KOPT-K1 (cell line): ENCODE measurements around the gene PCDH9.

ENCODE experiments used
- H3K27ac ChIP-seq: fragments of 200-600 bp; sonication (generic); 2 replicates; pipeline ENCODE4 v1.5.1; 2016; ENCODE audit warnings: antibody characterized with exemption, mild to moderate bottlenecking, low read depth, low read length; ENCODE audit not compliant: poor library complexity, severe bottlenecking
- H3K36me3 ChIP-seq: fragments of 200-600 bp; sonication (generic); 2 replicates; pipeline ENCODE4 v1.5.1; 2017; ENCODE audit warnings: antibody characterized with exemption, mild to moderate bottlenecking, low read length, moderate library complexity; ENCODE audit not compliant: insufficient read depth
- H3K9me3 ChIP-seq: fragments of 200-600 bp; sonication (generic); 2 replicates; pipeline ENCODE4 v1.5.1; 2017; ENCODE audit warnings: antibody characterized with exemption, low read length, mild to moderate bottlenecking; ENCODE audit not compliant: insufficient read depth, poor library complexity, severe bottlenecking

Gene PCDH9

DNA sequence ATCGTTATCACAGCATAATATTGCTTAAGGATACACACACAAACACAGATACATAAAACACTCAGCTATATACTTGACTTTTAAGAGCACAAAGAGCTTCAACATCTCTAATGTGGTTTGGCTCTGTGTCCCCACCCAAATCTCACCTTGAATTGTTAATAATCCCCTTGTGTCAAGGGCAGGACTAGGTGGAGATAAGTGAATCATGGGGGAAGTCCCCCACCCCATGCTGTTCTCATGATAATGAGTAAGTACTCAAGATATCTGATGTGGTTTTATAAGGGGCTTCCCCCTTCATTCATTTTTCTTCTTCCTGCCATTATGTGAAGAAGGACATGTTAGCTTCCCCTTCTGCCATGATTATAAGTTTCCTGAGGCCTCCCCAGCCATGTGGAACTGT is 481.4 kb downstream of the PCDH9 start:
- no peak overlapping the region for H3K27ac ChIP-seq
- no peaks in the 10 kb centered on the region for H3K36me3 ChIP-seq
- no peaks in the 10 kb centered on the region for H3K9me3 ChIP-seq

GRCh38 chr13:66745307-66745706 is 484.8 kb downstream of the PCDH9 start:
- H3K9me3 ChIP-seq = no peaks in the 10 kb centered on the region
- H3K27ac ChIP-seq = no peak overlapping the region
- H3K36me3 ChIP-seq = no peaks in the 10 kb centered on the region

DNA sequence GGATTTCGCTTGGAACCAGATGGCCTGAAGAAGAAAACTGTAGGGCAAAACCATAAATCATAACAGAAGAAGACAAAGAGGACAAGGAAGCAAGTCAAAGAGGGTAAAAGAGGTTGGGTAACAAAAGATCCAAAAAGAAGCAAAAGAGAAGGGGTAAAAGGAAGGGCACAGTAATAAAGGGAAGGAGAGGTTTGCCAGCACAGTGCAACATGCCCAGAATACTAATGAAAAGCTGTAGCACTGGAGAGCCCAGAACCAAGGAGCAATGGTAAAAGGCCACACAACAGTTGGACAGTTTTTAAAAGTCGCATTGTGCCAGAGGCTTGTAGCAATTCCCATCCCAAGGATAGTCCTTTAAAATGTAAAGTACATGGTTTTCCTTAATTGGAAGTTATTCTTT is 506.6 kb downstream of the PCDH9 start:
- no peaks in the 10 kb centered on the region for H3K9me3 ChIP-seq
- H3K27ac ChIP-seq = no peak overlapping the region
- H3K36me3 ChIP-seq = no peaks in the 10 kb centered on the region

DNA sequence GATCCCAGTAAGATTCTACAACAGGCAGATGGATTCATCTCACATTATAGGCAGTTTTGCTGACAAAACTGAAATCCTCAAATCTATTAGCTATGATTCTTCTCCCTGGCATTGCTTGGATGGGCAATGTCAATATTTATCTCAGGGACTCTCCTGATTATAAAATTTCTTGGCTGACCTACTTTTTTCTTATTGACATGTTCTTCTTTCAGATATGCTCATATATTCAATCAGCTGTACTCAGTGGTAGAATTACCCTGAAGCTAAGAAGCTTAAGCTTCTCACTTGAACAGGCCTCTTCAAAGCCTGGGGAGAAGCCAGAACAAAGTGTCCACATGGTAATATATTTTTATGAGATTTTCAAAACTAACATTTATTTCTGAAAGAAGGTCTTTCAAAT is 513.6 kb downstream of the PCDH9 start:
- no peak overlapping the region for H3K27ac ChIP-seq
- H3K9me3 ChIP-seq = no peaks in the 10 kb centered on the region
- no peaks in the 10 kb centered on the region for H3K36me3 ChIP-seq

DNA sequence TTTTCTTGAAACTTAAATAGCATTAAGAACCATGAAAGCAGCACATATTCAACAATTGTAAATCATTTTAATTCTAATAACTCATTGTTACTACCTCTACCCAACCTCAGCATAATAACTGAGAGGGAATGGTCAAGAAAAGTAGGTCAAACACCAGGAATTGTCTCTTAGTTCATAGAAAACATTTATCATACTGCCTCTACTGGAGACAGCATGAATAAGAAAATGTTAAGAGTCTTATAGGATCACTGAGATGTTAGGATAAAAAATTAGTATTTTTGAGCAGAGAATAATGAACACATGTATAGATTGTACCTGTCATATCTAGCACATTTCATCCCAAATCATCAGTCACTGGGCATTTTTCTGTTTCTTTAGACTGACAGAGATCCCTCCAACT is 515.3 kb downstream of the PCDH9 start:
- Histone ChIP-seq H3K36me3 (no peaks in the 10 kb centered on the region), H3K9me3 (no peaks in the 10 kb centered on the region), H3K27ac (no peak overlapping the region)

DNA sequence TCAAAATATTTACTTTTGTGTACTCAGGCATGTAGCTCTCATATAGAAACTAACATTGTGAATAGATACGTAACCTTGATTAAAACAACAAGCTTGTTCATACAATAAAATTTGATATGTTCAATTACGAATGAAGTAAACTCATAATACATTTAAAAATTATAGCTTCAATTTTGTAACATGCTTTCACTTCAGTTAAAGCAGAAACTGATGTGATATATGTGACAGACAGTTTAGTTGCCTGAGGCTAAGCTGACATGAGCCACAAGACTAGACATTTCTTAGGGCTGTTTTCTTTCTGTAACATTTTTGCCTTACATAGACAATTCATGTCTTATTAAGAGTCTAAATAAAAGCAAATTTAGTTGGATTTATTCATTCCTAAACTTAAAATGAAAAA is 526.0 kb downstream of the PCDH9 start:
- Histone ChIP-seq H3K9me3 (no peaks in the 10 kb centered on the region), H3K27ac (no peak overlapping the region), H3K36me3 (no peaks in the 10 kb centered on the region)

DNA sequence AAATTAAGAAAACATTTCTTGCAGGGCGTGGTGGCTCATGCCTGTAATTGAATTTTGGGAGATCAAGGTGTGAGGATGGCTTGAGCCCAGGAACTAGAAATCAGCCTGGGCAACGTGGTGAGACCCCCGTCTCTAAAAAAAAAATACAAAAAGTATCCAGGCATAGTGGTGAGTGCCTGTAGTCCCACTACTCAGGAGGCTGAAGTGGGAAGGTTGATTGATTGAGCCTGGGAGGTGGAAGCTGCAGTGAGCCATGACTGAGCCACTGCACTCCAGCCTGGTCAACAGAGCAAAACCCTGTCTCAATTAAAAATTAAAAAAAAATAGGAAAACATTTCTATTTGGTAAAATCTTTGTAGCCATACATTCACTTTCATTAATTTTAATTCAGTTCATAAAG is 526.5 kb downstream of the PCDH9 start:
- H3K9me3 ChIP-seq = no peaks in the 10 kb centered on the region
- no peak overlapping the region for H3K27ac ChIP-seq
- no peaks in the 10 kb centered on the region for H3K36me3 ChIP-seq

DNA sequence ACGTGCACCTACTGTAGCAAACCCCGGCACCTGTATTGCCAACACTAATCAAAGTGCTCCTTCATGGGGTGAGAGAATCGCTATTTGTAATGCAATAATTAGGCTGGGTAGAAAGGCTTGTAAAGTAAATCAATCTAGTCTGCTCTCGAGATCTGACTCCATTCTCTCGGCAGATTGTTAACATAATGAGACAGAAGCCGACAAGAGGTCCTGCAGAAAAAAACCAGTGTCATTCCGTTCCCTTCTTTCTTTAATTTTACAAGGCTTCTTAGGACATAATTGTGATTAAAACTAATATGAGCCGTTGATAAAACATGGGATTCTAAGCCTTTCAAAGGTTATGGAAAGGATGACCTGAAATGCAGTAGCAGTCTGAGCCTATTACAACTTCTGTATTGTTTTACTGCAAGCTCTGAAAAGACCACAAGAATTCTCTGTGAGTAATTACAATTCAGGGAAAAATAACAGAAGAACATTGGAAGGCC is 530.0 kb downstream of the PCDH9 start:
- no peaks in the 10 kb centered on the region for H3K36me3 ChIP-seq
- H3K9me3 ChIP-seq = no peaks in the 10 kb centered on the region
- no peak overlapping the region for H3K27ac ChIP-seq

- H3K27ac ChIP-seq = no peak overlapping the region
- no peaks in the 10 kb centered on the region for H3K36me3 ChIP-seq
- no peaks in the 10 kb centered on the region for H3K9me3 ChIP-seq
Measured at GRCh38 chr13:66693656-66694055, 536.5 kb downstream of the PCDH9 start.

DNA sequence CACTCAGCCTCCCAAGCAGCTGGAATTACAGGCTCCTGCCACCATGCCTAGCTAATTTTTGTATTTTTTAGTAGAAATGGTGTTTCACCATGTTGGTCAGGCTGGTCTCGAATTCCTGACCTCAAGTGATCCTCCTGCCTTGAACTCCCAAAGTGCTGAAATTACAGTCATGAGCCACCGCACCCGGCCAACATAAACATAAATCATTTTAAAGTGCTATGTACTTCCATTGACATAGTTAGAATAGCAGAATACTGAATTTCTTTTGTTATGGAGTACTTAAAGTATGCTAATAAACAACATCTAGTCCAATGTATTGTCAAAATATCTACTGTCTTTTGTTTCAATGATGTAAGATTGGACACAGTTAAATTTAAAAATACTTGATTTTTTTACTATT is 539.0 kb downstream of the PCDH9 start:
- no peaks in the 10 kb centered on the region for H3K36me3 ChIP-seq
- no peaks in the 10 kb centered on the region for H3K9me3 ChIP-seq
- H3K27ac ChIP-seq = no peak overlapping the region

DNA sequence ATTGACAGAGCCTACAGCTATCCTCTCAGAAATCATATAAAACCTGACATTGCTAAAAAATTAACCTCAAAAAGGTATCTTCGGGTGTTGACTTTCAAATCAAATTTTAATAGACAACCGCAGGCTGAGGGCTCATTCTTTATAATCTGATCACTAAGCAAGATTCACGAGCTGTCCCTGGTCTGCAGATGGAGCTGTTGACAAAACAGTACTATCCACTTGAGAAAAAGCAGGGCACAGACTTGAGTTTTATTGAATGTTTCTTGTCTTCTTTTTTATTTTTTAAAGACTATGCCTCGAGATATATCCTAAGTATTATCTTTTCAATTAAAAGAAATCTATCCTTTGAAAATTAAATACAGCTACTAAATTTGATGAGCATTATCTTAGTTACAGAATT is 540.5 kb downstream of the PCDH9 start:
- H3K27ac ChIP-seq = no peak overlapping the region
- peaks cover 13% of the 10 kb centered on the region for H3K9me3 ChIP-seq
- H3K36me3 ChIP-seq = no peaks in the 10 kb centered on the region

GRCh38 chr13:66689037-66689619 is 541.0 kb downstream of the PCDH9 start:
- H3K36me3 ChIP-seq = no peaks in the 10 kb centered on the region
- H3K9me3 ChIP-seq = peaks cover 16% of the 10 kb centered on the region
- no peak overlapping the region for H3K27ac ChIP-seq

DNA sequence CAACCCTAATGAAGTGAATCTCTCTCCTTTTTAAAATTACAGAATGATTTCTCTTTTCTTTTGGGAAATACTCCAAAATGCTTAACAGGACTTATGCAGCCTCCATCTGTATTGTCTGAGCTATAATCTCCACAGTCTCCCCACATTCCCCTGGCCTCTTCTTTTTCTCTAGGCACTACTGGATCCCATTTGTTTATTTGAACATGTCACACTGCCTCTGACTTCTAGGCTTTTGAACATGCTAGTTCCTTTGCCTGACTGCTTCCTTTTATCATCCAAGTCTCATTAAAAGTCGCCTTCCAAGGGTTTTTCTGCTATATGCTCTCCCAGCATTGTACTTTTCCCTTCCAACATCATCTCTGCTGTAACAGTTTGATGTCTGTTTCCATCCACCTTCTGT is 548.7 kb downstream of the PCDH9 start:
- Histone ChIP-seq H3K36me3 (no peaks in the 10 kb centered on the region), H3K9me3 (peaks cover 16% of the 10 kb centered on the region), H3K27ac (no peak overlapping the region)

- Histone ChIP-seq H3K9me3 (peaks cover 7% of the 10 kb centered on the region), H3K27ac (no peak overlapping the region), H3K36me3 (no peaks in the 10 kb centered on the region)
Measured at GRCh38 chr13:66680031-66680430, 550.1 kb downstream of the PCDH9 start.

DNA sequence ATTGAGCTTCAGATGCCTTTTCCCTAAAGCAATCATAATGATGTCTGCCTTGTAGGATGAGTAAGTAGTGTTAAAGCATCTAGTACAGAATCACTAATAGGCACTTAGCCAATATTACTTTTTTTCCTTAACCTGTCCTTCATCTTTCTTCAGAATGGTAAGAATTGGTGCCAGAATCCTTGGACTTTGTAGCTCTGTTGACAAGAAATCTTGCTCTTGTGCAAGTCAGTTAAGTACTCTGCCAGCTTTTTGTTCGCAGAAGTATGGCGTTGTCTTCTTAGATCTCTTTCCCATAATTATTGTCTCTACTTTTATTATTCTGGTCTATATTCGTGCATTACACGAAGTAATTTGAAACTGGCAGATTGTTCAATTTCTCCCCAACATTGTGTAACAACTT is 554.5 kb downstream of the PCDH9 start:
- no peaks in the 10 kb centered on the region for H3K9me3 ChIP-seq
- H3K36me3 ChIP-seq = no peaks in the 10 kb centered on the region
- no peak overlapping the region for H3K27ac ChIP-seq

- Histone ChIP-seq H3K36me3 (no peaks in the 10 kb centered on the region), H3K27ac (no peak overlapping the region), H3K9me3 (no peaks in the 10 kb centered on the region)
Measured at GRCh38 chr13:66673401-66673800, 556.7 kb downstream of the PCDH9 start.
